Skeletal muscle satellite cell (primary cell): Measurements from ENCODE around the gene DAAM2.

ENCODE experiments used
- H3K27me3 ChIP-seq: 2 replicates; pipeline ENCODE4 v1.7.0; 2013; ENCODE audit warnings: low read length; ENCODE audit not compliant: control insufficient read depth, insufficient read depth
- H3K36me3 ChIP-seq: 2 replicates; pipeline ENCODE4 v1.7.0; 2013; ENCODE audit warnings: mild to moderate bottlenecking, control low read depth, low read length; ENCODE audit not compliant: insufficient read depth
- H3K4me1 ChIP-seq: 2 replicates; pipeline ENCODE4 v1.7.0; 2013; ENCODE audit warnings: low read length; ENCODE audit not compliant: control insufficient read depth, insufficient read depth
- H3K4me2 ChIP-seq: 2 replicates; pipeline ENCODE4 v1.7.0; 2013; ENCODE audit warnings: mild to moderate bottlenecking, low read length
- H3K4me3 ChIP-seq: 2 replicates; pipeline ENCODE4 v1.7.0; 2013; ENCODE audit warnings: low read length
- H3K9ac ChIP-seq: 2 replicates; pipeline ENCODE4 v1.7.0; 2013; ENCODE audit warnings: mild to moderate bottlenecking, low read depth, low read length, moderate library complexity
- H3K9me3 ChIP-seq: replicated peaks from 2 replicates; pipeline ENCODE4 v1.7.0; 2013; ENCODE audit warnings: mild to moderate bottlenecking, control low read depth, low read length

Gene DAAM2

DNA sequence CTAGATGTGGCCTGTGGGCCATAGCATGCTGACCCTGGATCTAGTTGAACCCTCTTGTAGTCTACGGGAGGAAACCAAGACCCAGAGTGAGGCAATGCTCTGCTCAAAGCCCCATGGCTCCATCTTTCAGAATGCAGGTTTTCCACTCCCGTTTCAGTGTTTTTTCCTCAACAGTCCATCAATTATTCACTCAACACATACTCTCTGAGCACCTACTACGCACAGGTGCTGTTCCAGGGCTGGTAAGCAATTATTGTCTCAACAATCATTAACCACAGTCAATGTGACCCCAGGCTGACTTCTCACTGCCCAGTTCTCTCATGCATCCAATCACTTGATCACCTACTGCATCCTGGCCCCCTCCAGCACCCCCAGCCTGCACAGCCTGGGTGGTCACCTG is 122.1 kb downstream of the DAAM2 start:
- H3K4me1 ChIP-seq, result no peaks in the 10 kb centered on the region
- H3K9ac ChIP-seq, result no peak overlapping the region
- no peaks in the 10 kb centered on the region for H3K9me3 ChIP-seq
- H3K27me3 ChIP-seq, result no peaks in the 10 kb centered on the region
- H3K36me3 ChIP-seq, result peaks cover 39% of the 10 kb centered on the region
- H3K4me2 ChIP-seq, result no peak overlapping the region
- no peak overlapping the region for H3K4me3 ChIP-seq

GRCh38 chr6:39915866-39916265 is 123.7 kb downstream of the DAAM2 start:
- peaks cover 37% of the 10 kb centered on the region for H3K36me3 ChIP-seq
- H3K4me1 ChIP-seq, result no peaks in the 10 kb centered on the region
- H3K4me2 ChIP-seq, result no peak overlapping the region
- no peak overlapping the region for H3K9ac ChIP-seq
- H3K4me3 ChIP-seq, result no peak overlapping the region
- H3K9me3 ChIP-seq, result no peaks in the 10 kb centered on the region
- no peaks in the 10 kb centered on the region for H3K27me3 ChIP-seq

GRCh38 chr6:39917329-39917728 is 125.2 kb downstream of the DAAM2 start:
- Histone ChIP-seq H3K4me1 (no peaks in the 10 kb centered on the region), H3K4me3 (no peak overlapping the region), H3K9me3 (no peaks in the 10 kb centered on the region), H3K9ac (no peak overlapping the region), H3K27me3 (no peaks in the 10 kb centered on the region), H3K4me2 (no peak overlapping the region), H3K36me3 (peaks cover 29% of the 10 kb centered on the region)

GRCh38 chr6:39917981-39918380 is 125.8 kb downstream of the DAAM2 start:
- no peaks in the 10 kb centered on the region for H3K9me3 ChIP-seq
- H3K4me3 ChIP-seq, result no peak overlapping the region
- H3K27me3 ChIP-seq, result no peaks in the 10 kb centered on the region
- no peak overlapping the region for H3K9ac ChIP-seq
- no peak overlapping the region for H3K4me2 ChIP-seq
- peaks cover 30% of the 10 kb centered on the region for H3K36me3 ChIP-seq
- no peaks in the 10 kb centered on the region for H3K4me1 ChIP-seq

DNA sequence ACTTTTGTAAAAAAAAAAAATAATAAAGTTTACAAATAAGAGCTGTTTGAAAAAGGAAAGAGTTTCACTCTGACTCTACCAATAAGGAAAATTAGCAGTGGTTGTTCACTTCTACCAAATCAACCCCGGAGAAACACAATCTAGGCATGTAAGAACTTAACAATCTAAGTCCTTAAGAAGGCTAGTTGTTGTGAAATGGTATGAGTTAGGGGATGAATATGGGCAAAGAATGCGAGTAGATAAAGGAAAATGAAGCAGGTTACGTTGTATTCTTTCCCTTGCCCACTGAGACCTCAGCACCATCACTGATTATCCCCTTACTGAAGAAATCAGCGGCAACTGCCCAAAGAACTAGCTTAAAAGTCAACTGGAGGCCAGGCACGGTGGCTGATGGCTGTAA is 126.7 kb downstream of the DAAM2 start:
- H3K27me3 ChIP-seq, result no peaks in the 10 kb centered on the region
- H3K36me3 ChIP-seq, result peaks cover 30% of the 10 kb centered on the region
- no peaks in the 10 kb centered on the region for H3K4me1 ChIP-seq
- no peaks in the 10 kb centered on the region for H3K9me3 ChIP-seq
- no peak overlapping the region for H3K4me2 ChIP-seq
- H3K4me3 ChIP-seq, result no peak overlapping the region
- H3K9ac ChIP-seq, result no peak overlapping the region

GRCh38 chr6:39920157-39920556 is 128.0 kb downstream of the DAAM2 start:
- Histone ChIP-seq H3K4me3 (no peak overlapping the region), H3K4me1 (no peaks in the 10 kb centered on the region), H3K36me3 (peaks cover 36% of the 10 kb centered on the region), H3K4me2 (no peak overlapping the region), H3K9ac (no peak overlapping the region), H3K27me3 (no peaks in the 10 kb centered on the region), H3K9me3 (no peaks in the 10 kb centered on the region)

DNA sequence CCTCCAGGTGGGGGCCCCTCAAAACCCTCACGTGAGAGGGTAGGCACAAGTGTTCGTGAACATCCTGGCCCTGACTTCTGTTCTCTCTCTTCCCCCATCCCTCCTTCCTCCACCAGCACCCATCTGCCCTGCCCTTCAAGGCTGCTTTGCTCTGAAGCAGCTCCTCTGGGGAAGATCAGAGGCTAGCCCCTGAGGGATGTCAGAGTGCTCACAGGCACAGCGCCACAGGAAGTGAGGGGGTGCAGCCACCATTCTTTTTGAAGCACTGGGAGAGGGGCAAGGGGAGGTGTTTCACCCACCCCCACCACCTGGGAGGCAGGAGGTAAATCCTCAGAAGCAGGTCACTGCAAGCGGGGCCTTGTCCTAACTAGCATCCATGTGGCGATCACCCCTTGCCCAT is 130.6 kb downstream of the DAAM2 start:
- Histone ChIP-seq H3K9me3 (no peaks in the 10 kb centered on the region), H3K4me2 (no peak overlapping the region), H3K4me3 (no peak overlapping the region), H3K9ac (no peak overlapping the region), H3K27me3 (no peaks in the 10 kb centered on the region), H3K36me3 (peaks cover 39% of the 10 kb centered on the region), H3K4me1 (peaks cover 9% of the 10 kb centered on the region)

DNA sequence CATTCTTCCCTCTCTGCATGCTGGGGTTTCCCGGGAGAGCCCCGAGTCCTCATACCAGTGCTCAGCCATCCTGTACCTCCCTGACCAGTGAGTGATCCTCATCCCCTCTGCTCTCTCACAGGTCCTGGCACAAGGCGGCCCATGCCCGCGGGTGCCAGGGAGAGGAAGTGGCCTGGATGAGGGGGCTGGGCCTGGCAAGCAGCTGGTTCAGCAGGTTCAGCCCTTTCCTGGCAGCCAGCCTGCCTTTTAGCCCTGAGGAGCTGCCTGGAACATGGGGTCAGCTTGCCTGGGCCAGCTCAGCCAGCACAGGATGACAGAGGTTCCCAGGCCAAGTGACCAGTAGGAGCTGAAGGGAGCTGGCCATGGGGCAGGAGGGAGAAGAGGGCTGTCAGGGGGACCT is 131.2 kb downstream of the DAAM2 start:
- Histone ChIP-seq H3K9me3 (no peaks in the 10 kb centered on the region), H3K27me3 (no peaks in the 10 kb centered on the region), H3K4me1 (peaks cover 9% of the 10 kb centered on the region), H3K36me3 (peaks cover 39% of the 10 kb centered on the region), H3K4me2 (no peak overlapping the region), H3K4me3 (no peak overlapping the region), H3K9ac (no peak overlapping the region)

DNA sequence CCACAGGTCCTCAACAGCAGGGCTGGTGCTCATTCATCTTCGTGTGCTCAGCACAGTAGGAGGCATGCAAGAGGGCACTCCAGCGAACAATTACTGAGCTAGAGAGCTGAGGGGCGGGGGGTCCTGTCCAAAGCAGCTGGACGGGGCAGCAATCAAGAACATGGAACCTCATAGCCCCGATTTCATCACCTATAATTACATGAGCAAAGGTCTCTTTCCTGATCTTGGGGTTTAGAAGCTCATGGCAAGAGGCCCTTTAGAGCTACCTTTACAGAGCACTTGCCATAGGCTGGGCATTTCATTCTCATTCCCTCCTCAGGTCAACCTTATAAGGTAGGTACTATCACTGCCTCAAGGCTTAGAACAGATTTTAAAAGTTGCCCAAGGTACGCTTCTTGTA is 131.7 kb downstream of the DAAM2 start:
- Histone ChIP-seq H3K4me2 (no peak overlapping the region), H3K4me3 (no peak overlapping the region), H3K36me3 (peaks cover 39% of the 10 kb centered on the region), H3K4me1 (peaks cover 10% of the 10 kb centered on the region), H3K27me3 (no peaks in the 10 kb centered on the region), H3K9me3 (no peaks in the 10 kb centered on the region), H3K9ac (no peak overlapping the region)

DNA sequence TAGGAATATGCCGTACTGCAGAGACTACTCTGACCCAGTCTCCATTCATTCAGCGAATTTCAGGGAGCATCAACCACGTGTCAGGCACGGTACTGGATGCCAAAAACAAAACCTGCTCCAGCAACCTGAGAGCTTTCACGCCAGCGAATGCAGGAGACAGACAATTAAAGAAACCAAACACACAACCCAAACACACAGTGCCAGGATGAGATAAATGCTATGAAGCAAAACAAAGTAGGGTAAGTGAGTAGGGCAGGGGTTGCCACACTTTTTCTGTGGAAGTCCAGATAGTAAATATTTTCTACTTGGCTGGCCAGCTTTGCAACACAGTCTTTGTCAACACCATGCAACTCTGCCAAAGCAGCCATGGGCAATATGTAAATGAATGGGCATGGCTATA is 132.1 kb downstream of the DAAM2 start:
- Histone ChIP-seq H3K9ac (no peak overlapping the region), H3K4me3 (no peak overlapping the region), H3K4me2 (no peak overlapping the region), H3K36me3 (peaks cover 39% of the 10 kb centered on the region), H3K27me3 (no peaks in the 10 kb centered on the region), H3K4me1 (peaks cover 14% of the 10 kb centered on the region), H3K9me3 (no peaks in the 10 kb centered on the region)

- H3K27me3 ChIP-seq, result no peaks in the 10 kb centered on the region
- H3K4me1 ChIP-seq, result peaks cover 24% of the 10 kb centered on the region
- no peak overlapping the region for H3K9ac ChIP-seq
- no peak overlapping the region for H3K4me3 ChIP-seq
- H3K36me3 ChIP-seq, result peaks cover 38% of the 10 kb centered on the region
- no peak overlapping the region for H3K4me2 ChIP-seq
- H3K9me3 ChIP-seq, result no peaks in the 10 kb centered on the region
These were observed 133.2 kb downstream of the DAAM2 start for GRCh38 chr6:39925191-39925930.

GRCh38 chr6:39925931-39926290 is 133.7 kb downstream of the DAAM2 start:
- Histone ChIP-seq H3K4me1 (peaks cover 30% of the 10 kb centered on the region), H3K9ac (no peak overlapping the region), H3K9me3 (no peaks in the 10 kb centered on the region), H3K4me3 (no peak overlapping the region), H3K4me2 (no peak overlapping the region), H3K36me3 (peaks cover 37% of the 10 kb centered on the region), H3K27me3 (no peaks in the 10 kb centered on the region)
